ENCODE measurements around the gene RYR3. TPM values are rescaled to one million over a fixed set of nuclear protein-coding genes. Genes with fewer than 3 reads are reported as not detected.

RYR3 gene
- total RNA-seq, 2 experiments from 2014 or later, result 0.06 to 0.32 TPM

DNA sequence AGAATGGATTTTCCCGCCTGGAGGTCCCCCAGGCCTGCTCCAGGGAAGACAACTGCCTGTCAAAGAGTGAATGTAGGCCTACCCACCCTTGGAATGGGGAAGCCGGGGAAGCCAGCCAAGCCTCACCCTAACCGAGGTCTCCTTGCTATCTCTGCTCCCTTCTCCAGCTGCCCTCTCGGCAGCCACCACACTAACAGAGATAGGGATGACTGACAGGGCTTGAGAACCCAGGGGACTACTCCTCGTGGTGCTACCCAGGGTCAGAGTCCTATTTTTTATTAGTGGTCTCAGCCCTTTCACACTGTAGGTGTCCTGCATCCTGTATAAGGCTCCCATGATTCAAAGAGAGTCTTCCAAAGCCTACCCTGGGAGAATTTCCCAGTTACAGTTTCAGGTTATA is 496.9 kb downstream of the RYR3 start:
- Histone ChIP-seq H4K20me1 (ENCODE audit: insufficient read depth, low read length) (no peaks in the 10 kb centered on the region), H3K4me2 (ENCODE audit: low read length) (no peak overlapping the region), H3K9me2 (ENCODE audit: insufficient read depth, low read length) (no peaks in the 10 kb centered on the region), H3K27ac (ENCODE audit: low read depth, low read length, poor library complexity, severe bottlenecking) (no peak overlapping the region), H3K79me2 (ENCODE audit: insufficient read depth, low read depth, low read length) (no peaks in the 10 kb centered on the region), H3K4me3 (ENCODE audit: low read depth, low read length, poor library complexity, severe bottlenecking) (no peak overlapping the region), H3K4me1 (ENCODE audit: insufficient read depth, low read length, poor library complexity, severe bottlenecking) (no peaks in the 10 kb centered on the region), H3K36me3 (ENCODE audit: insufficient read depth, low read length) (no peaks in the 10 kb centered on the region), H2AFZ (ENCODE audit: low read length) (no peak overlapping the region), H3K9me3 (ENCODE audit: low read length) (no peaks in the 10 kb centered on the region)
- no TSS peak for BruUV-seq (replicated peaks)
- intact Hi-C loops (cut with micrococcal nuclease; ENCODE audit: unreplicated experiment), result no loop called here
- TF ChIP-seq, protein P1, sequence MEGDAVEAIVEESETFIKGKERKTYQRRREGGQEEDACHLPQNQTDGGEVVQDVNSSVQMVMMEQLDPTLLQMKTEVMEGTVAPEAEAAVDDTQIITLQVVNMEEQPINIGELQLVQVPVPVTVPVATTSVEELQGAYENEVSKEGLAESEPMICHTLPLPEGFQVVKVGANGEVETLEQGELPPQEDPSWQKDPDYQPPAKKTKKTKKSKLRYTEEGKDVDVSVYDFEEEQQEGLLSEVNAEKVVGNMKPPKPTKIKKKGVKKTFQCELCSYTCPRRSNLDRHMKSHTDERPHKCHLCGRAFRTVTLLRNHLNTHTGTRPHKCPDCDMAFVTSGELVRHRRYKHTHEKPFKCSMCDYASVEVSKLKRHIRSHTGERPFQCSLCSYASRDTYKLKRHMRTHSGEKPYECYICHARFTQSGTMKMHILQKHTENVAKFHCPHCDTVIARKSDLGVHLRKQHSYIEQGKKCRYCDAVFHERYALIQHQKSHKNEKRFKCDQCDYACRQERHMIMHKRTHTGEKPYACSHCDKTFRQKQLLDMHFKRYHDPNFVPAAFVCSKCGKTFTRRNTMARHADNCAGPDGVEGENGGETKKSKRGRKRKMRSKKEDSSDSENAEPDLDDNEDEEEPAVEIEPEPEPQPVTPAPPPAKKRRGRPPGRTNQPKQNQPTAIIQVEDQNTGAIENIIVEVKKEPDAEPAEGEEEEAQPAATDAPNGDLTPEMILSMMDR (conservative IDR thresholded peaks at IDR 0.05; ENCODE audit: low read length), result no peak
- TF ChIP-seq EZH2phosphoT487 (IDR thresholded peaks at IDR 0.05; ENCODE audit: borderline replicate concordance, low read depth, low read length), result no peak
- CTCF ChIA-PET (ENCODE audit: unreplicated experiment), result no interaction called here
- POLR2A ChIA-PET, result no interaction called here
- no peak for DNase-seq (ENCODE audit: low spot score)

DNA sequence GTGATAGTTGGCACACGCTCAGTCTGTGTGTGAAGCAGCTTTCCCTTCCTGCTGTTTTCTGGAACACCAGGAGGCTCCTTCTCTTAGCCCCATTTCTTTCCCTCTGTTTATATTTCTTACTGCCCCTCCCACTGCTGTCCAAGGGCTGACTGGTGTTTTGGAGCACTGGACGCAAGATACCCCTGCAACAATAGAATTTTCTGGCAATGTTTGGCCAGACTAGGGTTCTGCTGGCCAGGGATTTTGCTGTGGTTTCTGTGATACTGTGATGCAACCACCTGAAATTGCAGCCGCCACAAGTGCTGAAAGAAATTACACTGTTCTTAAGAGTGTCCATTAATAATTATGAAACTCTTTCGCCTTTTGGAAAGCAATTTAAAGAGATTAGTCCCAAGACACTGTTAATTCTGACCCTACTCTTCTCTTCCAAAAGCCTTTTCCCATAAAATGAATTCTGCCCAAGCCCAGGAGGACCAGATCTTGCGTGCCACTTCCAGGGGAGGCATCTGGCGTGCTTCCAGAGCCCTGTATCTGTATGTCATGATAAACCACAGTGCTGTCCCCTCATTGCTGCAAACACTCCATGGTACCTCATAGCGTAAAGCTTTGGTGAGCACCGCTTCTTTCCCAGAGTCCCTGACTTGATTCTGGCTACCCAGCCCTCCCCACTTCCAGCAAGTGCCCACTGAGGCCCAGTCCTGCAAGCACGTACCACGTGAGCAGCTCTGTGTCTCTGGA is 498.1 kb downstream of the RYR3 start:
- no peaks in the 10 kb centered on the region for H3K4me1 ChIP-seq (ENCODE audit: insufficient read depth, low read length, poor library complexity, severe bottlenecking)
- BruUV-seq (replicated peaks), result no TSS peak
- intact Hi-C loops (cut with micrococcal nuclease; ENCODE audit: unreplicated experiment), result no loop called here
- no peaks in the 10 kb centered on the region for H3K36me3 ChIP-seq (ENCODE audit: insufficient read depth, low read length)
- no peak overlapping the region for H3K27ac ChIP-seq (ENCODE audit: low read depth, low read length, poor library complexity, severe bottlenecking)
- no peak overlapping the region for H3K4me2 ChIP-seq (ENCODE audit: low read length)
- ChIA-PET CTCF (ENCODE audit: unreplicated experiment) (no interaction called here), POLR2A (no interaction called here)
- no peak overlapping the region for H2AFZ ChIP-seq (ENCODE audit: low read length)
- no peaks in the 10 kb centered on the region for H3K9me2 ChIP-seq (ENCODE audit: insufficient read depth, low read length)
- no peak overlapping the region for H3K4me3 ChIP-seq (ENCODE audit: low read depth, low read length, poor library complexity, severe bottlenecking)
- no peaks in the 10 kb centered on the region for H4K20me1 ChIP-seq (ENCODE audit: insufficient read depth, low read length)
- no peak for TF ChIP-seq EZH2phosphoT487 (IDR thresholded peaks at IDR 0.05; ENCODE audit: borderline replicate concordance, low read depth, low read length)
- TF ChIP-seq, protein P1 (conservative IDR thresholded peaks at IDR 0.05; ENCODE audit: low read length), result no peak
- no peaks in the 10 kb centered on the region for H3K79me2 ChIP-seq (ENCODE audit: insufficient read depth, low read depth, low read length)
- DNase-seq (ENCODE audit: low spot score), result no peak
- no peaks in the 10 kb centered on the region for H3K9me3 ChIP-seq (ENCODE audit: low read length)

DNA sequence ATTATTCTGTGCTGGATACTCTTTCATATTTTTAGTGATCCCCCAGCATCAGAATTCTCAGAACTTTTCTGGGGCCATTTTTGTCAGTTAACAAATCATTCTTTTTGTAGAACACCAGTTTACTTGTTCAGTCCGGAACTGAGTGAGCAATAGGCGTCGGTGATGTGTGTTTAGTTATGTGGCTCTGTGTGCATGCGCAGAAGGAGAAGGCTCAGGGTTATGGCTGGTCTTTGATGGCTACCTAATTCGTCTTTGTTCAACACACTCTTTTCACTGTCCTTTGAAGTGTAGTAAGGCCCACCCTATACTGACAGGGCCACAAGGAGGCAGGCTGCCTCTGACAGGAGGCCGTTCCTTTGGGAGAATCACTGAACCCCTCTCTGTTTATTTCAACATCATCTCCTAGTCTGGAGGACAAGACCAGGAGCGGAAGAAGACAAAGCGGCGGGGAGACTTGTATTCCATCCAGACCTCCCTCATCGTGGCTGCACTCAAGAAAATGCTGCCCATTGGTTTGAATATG is 499.4 kb downstream of the RYR3 start:
- no peaks in the 10 kb centered on the region for H3K9me3 ChIP-seq (ENCODE audit: low read length)
- intact Hi-C loops (cut with micrococcal nuclease; ENCODE audit: unreplicated experiment), result no loop called here
- H3K36me3 ChIP-seq (ENCODE audit: insufficient read depth, low read length), result no peaks in the 10 kb centered on the region
- H3K4me2 ChIP-seq (ENCODE audit: low read length), result no peak overlapping the region
- CTCF ChIA-PET (ENCODE audit: unreplicated experiment), result no interaction called here
- no peak overlapping the region for H2AFZ ChIP-seq (ENCODE audit: low read length)
- no peaks in the 10 kb centered on the region for H3K9me2 ChIP-seq (ENCODE audit: insufficient read depth, low read length)
- DNase-seq (ENCODE audit: low spot score), result no peak
- H4K20me1 ChIP-seq (ENCODE audit: insufficient read depth, low read length), result no peaks in the 10 kb centered on the region
- no TSS peak for BruUV-seq (replicated peaks)
- no peak overlapping the region for H3K27ac ChIP-seq (ENCODE audit: low read depth, low read length, poor library complexity, severe bottlenecking)
- H3K79me2 ChIP-seq (ENCODE audit: insufficient read depth, low read depth, low read length), result no peaks in the 10 kb centered on the region
- no peak for TF ChIP-seq EZH2phosphoT487 (IDR thresholded peaks at IDR 0.05; ENCODE audit: borderline replicate concordance, low read depth, low read length)
- TF ChIP-seq, protein P1 (conservative IDR thresholded peaks at IDR 0.05; ENCODE audit: low read length), result no peak
- POLR2A ChIA-PET, result no interaction called here
- no peaks in the 10 kb centered on the region for H3K4me1 ChIP-seq (ENCODE audit: insufficient read depth, low read length, poor library complexity, severe bottlenecking)
- no peak overlapping the region for H3K4me3 ChIP-seq (ENCODE audit: low read depth, low read length, poor library complexity, severe bottlenecking)

Data from OCI-LY7 (cell line).